ENCODE measurements around the gene ZNF44. TPM values are rescaled to one million over a fixed set of nuclear protein-coding genes. Genes with fewer than 3 reads are reported as not detected.
A peak's percentile ranks its signal among the peaks of the same experiment; 100 is the strongest.

ZNF44 gene
- total RNA-seq (10 to 100 TPM in 4 of 5 donors, 1 to 10 TPM in 1; 6.1 to 33.8 (median 22.4) TPM), polyA plus RNA-seq (1 to 10 TPM; 3.2 to 6.7 (median 4.6) TPM)
- long read RNA-seq, donor 1, result 0 reads
- long read RNA-seq, donor 2, result 0 reads
- long read RNA-seq, donor 3, partial matches to known transcripts, result 0 of 1 reads
- long read RNA-seq, donor 3, other reads (novel, unspliced or antisense), result 0 of 1 reads
- long read RNA-seq, donor 4, result 0 reads
- long read RNA-seq, donor 5, partial matches to known transcripts, result 0 of 1 reads
- long read RNA-seq, donor 5, other reads (novel, unspliced or antisense), result 0 of 1 reads
- long read RNA-seq, donor 6, partial matches to known transcripts, result 0 of 5 reads
- long read RNA-seq, donor 6, other reads (novel, unspliced or antisense), result 0 of 5 reads
- long read RNA-seq, donor 7, result 0 reads
- long read RNA-seq, donor 8, partial matches to known transcripts, result 0 of 3 reads
- long read RNA-seq, donor 8, other reads (novel, unspliced or antisense), result 0 of 3 reads
- long read RNA-seq, donor 9, partial matches to known transcripts, result 0 of 1 reads
- long read RNA-seq, donor 9, other reads (novel, unspliced or antisense), result 0 of 1 reads
- long read RNA-seq, donor 10, result 0 reads

DNA sequence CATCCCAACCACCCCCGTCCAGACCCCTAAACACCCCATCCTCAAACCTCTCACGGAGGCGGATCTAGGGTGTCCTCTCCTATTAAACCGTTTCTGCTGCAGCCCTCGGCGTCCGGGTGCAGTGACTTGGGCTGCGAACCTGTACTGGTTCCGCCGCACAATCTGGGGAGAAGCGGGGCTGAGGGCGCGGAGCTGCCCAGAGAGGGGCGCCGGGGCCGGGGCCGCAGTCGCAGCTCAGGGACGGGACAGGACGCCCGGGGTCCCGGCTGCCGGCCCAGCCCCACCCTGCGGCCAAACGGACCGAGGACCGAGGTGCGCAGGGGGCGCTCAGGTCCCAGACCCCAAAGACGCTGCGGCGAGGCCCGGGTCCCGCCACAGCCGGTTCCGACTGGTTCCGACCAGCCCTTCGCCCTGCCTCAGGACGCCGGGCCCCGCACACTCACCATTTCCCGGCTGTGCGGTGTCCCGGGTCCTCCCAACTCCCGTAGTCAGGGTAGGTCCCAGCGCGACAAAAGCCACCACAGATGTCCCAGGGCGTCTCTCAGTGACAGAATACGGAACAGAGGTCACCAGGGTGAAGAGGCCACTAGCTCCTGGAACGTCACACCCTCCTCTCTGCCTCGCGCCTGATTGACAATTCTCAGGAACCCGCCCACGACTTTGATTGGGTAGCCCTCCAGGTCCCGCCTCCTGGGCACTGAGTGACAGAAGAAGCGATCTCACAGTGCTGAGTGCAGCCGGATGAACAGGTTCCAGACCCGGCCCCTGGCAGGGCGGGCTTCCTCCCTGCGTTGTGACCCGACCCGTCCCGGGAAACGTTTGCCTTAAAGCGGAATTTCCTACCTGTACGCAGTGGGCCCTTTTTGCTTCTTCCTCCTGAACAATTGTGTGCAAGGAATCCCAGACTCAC, at the start of gene ZNF44:
TSS of gene ZNF44 (minus strand) at position 635 of the 910 bp plus-strand sequence. CDS start at position 446, 189 bp downstream.
- peaks cover 0 to 6% (median 0%) of the 10 kb centered on the region in 4 donors for H3K36me3 ChIP-seq
- TF ChIP-seq POLR2AphosphoS5 (IDR thresholded peaks at IDR 0.05) (peak; percentile 15 to 87 (median 86)), POLR2A (IDR thresholded peaks at IDR 0.05) (peak in 2 of 4 donors; percentile 25 to 35), EP300 (IDR thresholded peaks at IDR 0.05) (no peak)
- TF ChIP-seq, protein P1, sequence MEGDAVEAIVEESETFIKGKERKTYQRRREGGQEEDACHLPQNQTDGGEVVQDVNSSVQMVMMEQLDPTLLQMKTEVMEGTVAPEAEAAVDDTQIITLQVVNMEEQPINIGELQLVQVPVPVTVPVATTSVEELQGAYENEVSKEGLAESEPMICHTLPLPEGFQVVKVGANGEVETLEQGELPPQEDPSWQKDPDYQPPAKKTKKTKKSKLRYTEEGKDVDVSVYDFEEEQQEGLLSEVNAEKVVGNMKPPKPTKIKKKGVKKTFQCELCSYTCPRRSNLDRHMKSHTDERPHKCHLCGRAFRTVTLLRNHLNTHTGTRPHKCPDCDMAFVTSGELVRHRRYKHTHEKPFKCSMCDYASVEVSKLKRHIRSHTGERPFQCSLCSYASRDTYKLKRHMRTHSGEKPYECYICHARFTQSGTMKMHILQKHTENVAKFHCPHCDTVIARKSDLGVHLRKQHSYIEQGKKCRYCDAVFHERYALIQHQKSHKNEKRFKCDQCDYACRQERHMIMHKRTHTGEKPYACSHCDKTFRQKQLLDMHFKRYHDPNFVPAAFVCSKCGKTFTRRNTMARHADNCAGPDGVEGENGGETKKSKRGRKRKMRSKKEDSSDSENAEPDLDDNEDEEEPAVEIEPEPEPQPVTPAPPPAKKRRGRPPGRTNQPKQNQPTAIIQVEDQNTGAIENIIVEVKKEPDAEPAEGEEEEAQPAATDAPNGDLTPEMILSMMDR (IDR thresholded peaks at IDR 0.05), result no peak
- WGBS, 5 donors, result 0 to 1% (median 0%) methylated on average over 36 to 66 of the region's 66 CpGs
- intact Hi-C loops (cut with DNase I; ENCODE audit: low total_unique reads), result no loop called here
- H3K27ac ChIP-seq, result peak within 1 kb of the TSS; percentile 96 to 99 (median 97)
- no peaks in the 10 kb centered on the region for H3K27me3 ChIP-seq
- H3K4me3 ChIP-seq, result peak within 1 kb of the TSS; percentile 86 to 95 (median 92)
- DNase-seq, result peak; percentile 99
- H3K9me3 ChIP-seq, result no peaks in the 10 kb centered on the region
- peaks cover 15 to 51% (median 47%) of the 10 kb centered on the region in 4 donors for H3K4me1 ChIP-seq

DNA sequence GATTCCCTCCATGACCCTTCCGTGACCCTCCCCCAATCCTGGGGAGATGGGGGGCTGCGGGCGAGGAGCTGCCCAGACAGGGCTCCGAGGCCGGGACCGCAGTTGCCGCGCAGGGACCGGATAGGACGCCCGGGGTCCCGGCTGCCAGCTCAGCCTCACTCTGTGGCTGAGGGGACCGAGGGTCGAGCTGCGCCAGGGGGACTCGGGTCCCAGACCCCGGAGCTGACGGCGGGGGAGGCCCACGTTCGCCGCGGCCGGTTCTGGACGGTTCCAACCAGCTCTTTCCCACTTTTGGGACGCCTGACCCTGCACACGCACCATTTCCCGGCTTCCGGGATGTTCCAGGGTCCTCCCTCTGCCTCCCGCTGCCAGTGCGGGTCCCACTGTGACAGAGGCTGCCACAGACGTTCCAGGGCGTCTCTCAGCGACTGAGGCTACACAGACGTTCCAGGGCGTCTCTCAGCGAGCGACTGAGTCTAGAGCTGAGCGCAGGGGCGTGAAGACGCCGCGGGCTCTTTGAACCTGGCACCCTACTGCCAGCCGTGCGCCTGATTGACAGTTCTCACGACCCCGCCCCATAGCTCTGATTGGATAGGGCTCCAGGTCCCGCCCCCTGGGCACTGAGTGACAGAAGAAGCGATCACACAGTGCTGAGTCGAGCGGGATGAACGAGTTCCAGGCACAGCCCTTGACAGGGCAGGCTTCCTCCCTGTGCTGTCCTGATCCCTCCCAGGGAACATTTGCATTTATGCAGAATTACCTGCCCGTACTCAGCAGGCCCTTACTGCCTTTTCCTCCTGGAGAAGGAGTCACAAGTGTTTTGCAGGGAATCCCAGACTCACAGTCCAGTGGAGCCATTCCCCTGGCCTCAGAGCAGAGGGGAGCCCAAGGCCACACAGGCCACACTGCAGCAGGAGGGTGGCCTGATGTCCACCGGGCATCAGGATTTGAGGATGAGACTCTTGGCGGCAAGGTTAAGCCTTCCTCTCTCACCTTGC, 38.8 kb upstream of the ZNF44 start, which contains the start of gene ZNF563:
TSS of gene ZNF563 (minus strand) at position 472 of the 998 bp plus-strand sequence. CDS start at position 321, 151 bp downstream.
- TF ChIP-seq, protein P1 (IDR thresholded peaks at IDR 0.05), result no peak
- TF ChIP-seq EP300 (IDR thresholded peaks at IDR 0.05) (no peak), POLR2AphosphoS5 (IDR thresholded peaks at IDR 0.05) (peak; percentile 48 to 88 (median 84)), POLR2A (IDR thresholded peaks at IDR 0.05) (peak in 1 of 4 donors; percentile 7)
- WGBS, 5 donors, result 1 to 8% (median 2%) methylated on average over 12 to 55 of the region's 55 CpGs
- Histone ChIP-seq H3K27ac (peak within 1 kb of the TSS; percentile 83 to 93 (median 92)), H3K4me3 (peak within 1 kb of the TSS; percentile 72 to 86 (median 82)), H3K4me1 (peaks cover 5 to 27% (median 18%) of the 10 kb centered on the region in 4 donors), H3K27me3 (no peaks in the 10 kb centered on the region), H3K36me3 (no peaks in the 10 kb centered on the region), H3K9me3 (no peaks in the 10 kb centered on the region)
- intact Hi-C loops (cut with DNase I; ENCODE audit: low total_unique reads), result no loop called here
- peak; percentile 98 to 99 for DNase-seq

DNA sequence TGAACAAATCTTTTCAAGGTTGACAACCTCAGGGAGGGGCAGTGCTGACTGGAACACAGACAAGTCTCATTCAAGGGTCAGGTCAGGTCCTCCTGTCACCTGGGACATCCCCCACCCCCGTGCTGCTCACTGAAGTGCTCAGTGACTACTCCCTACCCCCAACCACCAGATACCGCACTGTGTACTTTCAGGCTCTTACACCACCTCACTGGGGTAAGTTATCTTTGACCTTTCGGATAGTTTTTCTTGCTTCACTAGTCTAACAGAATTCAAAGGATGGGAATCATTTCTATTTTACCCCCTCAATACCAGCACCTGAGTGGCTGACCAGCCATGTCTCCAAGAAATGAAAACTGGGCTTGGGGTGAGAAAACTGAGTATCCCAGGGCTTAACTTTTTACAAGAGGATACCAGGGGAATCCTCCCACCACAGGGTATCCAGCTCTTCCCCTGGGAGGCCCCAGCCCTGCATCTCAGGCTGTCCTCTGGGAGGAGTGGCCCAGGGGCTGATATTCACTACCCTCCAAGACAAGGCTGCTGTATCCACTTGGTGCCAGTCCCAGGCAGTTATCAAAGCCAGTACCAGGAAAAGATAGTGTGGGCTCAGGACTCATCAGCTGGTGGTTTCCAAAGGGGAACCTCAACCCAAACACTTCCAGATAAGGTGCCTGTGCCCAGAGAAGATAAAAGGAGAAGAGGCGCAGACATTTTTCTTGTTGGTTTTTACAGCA, 36.7 kb upstream of the ZNF44 start:
- H3K4me3 ChIP-seq, result no peak overlapping the region

More for the DNA sequence above, 36.7 kb upstream of the ZNF44 start:
- 59 to 78% (median 73%) methylated on average over 4 of the region's 4 CpGs for WGBS, 5 donors
- no peaks in the 10 kb centered on the region for H3K27me3 ChIP-seq
- H3K9me3 ChIP-seq, result no peaks in the 10 kb centered on the region
- TF ChIP-seq EP300 (IDR thresholded peaks at IDR 0.05) (no peak), POLR2A (IDR thresholded peaks at IDR 0.05) (no peak), POLR2AphosphoS5 (IDR thresholded peaks at IDR 0.05) (no peak)
- TF ChIP-seq, protein P1 (IDR thresholded peaks at IDR 0.05), result no peak
- H3K27ac ChIP-seq, result no peak overlapping the region
- intact Hi-C loops (cut with DNase I; ENCODE audit: low total_unique reads), result no loop called here
- no peaks in the 10 kb centered on the region for H3K36me3 ChIP-seq
- peak in 1 of 2 donors; percentile 21 for DNase-seq
- H3K4me1 ChIP-seq, result peaks cover 5 to 27% (median 18%) of the 10 kb centered on the region in 4 donors
